Measurements from ENCODE around the gene TRRAP. TPM values are rescaled to one million over a fixed set of nuclear protein-coding genes. Genes with fewer than 3 reads are reported as not detected.

The TRRAP gene
- total RNA-seq, 1 donor from 2014 or later = 67.1 TPM

DNA sequence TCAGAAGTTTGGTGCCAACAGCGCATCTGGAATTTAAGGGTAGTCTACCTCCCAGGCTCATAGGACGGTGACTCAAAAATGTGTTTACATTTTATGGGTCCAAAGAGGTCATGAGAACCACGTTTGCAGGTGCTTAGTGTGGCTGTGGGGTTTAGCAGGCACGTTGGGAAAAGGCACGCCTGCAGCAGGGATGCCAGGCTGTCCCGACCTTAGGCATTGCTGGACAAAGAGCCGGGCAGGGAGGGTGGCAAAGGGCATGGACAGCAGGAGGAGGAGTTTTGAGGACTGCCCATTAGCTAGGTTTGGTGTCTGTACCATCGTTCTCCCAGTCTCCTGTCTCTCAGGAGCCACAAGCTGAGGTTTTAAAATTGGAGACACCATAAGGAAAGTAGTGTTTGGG, 104.4 kb downstream of the TRRAP start:
- intact Hi-C loops (cut with micrococcal nuclease) = no loop called here

DNA sequence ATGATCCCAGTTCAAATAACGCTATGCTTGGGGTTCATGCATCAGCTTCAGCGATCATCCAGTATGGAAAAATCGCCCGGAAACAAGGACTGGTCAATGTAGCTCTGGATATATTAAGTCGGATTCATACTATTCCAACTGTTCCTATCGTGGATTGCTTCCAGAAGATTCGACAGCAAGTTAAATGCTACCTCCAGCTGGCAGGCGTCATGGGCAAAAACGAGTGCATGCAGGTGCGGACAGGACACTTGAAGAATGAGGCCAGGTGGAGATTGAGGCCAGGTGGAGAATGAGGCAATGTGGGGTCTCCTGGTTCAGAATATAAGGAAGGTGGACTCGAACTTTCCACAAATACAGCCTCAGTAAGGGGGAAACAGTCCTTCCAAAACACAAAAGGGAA, 105.8 kb downstream of the TRRAP start:
- intact Hi-C loops (cut with micrococcal nuclease) = no loop called here

DNA sequence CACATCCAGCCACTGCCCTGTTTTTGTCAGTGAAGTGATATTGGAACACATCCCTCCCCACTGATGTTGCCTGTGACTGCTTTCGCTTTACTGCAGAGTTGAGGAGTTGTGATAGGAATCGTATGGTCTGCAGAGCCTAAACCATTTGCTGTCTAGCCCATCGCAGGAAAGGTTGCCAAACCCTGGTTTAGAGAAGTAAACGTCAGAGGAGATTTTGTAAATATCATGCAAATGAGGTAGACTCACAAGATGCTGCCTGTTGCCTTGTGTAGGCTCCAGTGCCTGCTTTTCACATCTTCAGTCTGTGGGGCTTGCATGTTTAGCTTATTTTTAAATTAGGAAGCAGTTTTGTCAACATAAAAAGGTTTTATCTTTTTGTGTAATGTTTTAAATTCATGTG, 107.1 kb downstream of the TRRAP start:
- intact Hi-C loops (cut with micrococcal nuclease) = no loop called here

DNA sequence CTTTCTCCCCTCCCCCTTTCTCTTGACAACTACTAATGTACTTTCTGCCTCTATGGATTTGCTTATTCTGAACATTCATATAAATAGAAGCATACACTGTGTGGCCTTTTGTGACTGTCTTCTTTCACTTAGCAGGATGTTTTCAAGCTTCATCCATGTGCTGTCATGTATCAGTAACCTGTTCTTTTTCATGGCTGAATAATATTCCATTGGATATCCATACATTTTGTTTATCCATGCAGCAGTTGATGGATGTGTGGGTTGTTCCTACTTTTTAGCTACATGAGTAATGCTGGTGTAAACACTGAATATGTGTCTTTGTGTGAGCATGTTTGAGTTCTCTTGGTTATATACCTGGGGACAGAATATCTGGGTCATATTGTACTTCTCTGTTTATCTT, 107.6 kb downstream of the TRRAP start:
- intact Hi-C loops (cut with micrococcal nuclease) = no loop called here

DNA sequence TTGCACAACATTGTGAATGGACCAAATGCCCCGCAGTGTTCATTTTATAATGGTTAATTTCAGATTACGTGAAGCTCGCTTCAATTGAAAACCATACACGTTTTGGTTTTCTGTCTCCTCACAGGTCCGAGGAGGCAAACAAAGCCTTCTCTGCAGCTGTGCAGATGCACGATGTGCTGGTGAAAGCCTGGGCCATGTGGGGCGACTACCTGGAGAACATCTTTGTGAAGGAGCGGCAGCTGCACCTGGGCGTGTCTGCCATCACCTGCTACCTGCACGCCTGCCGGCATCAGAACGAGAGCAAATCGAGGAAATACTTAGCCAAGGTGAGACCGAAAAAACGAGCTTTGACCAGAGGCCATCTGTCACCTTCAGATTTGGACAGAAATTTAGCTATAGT, 110.3 kb downstream of the TRRAP start:
- intact Hi-C loops (cut with micrococcal nuclease) = no loop called here

DNA sequence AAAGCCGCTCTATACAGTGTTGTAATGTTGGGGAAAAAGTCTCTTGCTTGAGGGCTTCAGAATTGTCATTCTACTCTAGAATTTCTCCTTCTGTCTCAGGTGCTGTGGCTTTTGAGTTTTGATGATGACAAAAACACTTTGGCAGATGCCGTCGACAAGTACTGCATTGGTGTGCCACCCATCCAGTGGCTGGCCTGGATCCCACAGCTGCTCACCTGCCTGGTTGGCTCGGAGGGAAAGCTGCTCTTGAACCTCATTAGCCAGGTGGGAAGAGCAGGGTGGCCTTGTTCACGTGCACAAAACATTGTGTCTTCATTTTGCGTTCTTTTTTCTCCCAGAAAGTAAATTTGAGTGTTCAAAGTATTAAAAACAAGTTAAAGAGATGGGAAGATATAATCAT, 112.0 kb downstream of the TRRAP start:
- intact Hi-C loops (cut with micrococcal nuclease) = no loop called here

DNA sequence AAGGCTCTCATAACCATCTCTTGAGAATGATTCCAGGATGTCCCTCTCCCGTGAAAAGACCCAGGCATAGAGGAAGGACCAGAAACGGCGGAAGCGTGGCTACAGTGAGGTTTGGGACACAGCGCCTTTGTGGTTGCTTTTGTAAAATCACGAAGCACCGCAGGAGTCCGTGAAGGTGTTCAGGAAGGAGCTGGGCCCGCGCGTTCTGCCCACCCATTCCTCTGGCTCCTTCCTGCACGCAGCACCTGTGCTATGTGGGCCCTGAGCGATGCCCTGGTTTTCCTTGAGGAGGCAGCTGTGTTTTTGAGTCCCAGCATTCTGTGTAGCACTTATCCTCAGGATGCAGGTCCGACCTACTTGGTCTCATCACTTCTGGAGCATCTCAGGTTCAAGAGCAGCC, 112.8 kb downstream of the TRRAP start:
- intact Hi-C loops (cut with micrococcal nuclease) = no loop called here

DNA sequence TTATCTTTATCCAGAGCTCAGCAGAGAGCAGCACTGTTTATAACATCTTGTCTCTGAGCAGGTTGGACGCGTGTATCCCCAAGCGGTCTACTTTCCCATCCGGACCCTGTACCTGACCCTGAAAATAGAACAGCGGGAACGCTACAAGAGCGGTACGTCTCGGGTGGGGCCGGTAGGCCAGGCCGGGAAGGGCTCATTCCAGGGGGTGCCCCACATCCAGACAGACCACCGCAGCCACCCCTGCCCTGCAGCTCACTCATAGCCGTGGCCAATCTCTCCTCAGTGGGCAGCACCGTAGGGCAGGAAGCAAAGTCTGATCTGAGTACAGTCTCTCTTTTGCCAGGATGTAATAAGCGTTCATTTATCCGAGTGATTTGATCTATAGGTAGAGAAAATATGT, 113.7 kb downstream of the TRRAP start:
- intact Hi-C loops (cut with micrococcal nuclease) = no loop called here

DNA sequence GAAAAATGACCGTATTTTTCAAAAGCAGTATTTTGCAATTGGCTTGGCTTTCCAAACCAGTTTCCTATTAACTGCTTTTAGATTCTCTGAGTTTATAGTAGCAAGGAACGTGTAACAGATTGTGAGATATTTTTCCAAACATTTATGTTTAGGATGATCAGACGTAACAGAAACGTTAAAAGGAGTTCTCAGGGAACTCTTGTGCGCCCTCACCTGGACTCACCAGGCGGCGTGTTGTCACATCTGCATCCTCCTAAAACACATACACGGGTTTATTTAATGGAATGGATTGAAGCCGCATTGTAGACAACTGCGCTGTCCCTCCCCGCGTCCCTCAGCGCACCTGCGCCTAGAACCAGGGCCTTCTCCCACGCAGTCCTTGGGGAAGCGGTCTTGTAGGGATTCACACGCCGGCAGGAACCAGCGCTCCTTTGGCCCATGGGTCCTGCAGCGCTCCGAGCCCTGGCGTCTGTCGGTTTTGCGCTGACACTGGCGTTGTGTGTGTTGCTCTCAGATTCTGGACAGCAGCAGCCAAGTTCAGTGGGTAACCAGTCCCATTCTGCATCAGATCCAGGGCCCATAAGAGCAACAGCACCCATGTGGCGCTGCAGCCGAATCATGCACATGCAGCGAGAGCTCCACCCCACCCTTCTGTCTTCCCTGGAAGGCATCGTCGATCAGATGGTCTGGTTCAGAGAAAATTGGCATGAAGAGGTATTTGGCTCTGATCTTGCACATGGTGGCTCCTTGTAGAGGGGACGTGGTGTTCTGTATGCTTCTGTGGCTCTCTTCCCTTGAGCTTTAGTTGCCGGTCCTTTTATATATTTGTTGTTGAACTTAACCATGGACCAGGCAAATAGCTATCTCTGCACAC, 114.9 kb downstream of the TRRAP start:
- intact Hi-C loops (cut with micrococcal nuclease) = no loop called here

DNA sequence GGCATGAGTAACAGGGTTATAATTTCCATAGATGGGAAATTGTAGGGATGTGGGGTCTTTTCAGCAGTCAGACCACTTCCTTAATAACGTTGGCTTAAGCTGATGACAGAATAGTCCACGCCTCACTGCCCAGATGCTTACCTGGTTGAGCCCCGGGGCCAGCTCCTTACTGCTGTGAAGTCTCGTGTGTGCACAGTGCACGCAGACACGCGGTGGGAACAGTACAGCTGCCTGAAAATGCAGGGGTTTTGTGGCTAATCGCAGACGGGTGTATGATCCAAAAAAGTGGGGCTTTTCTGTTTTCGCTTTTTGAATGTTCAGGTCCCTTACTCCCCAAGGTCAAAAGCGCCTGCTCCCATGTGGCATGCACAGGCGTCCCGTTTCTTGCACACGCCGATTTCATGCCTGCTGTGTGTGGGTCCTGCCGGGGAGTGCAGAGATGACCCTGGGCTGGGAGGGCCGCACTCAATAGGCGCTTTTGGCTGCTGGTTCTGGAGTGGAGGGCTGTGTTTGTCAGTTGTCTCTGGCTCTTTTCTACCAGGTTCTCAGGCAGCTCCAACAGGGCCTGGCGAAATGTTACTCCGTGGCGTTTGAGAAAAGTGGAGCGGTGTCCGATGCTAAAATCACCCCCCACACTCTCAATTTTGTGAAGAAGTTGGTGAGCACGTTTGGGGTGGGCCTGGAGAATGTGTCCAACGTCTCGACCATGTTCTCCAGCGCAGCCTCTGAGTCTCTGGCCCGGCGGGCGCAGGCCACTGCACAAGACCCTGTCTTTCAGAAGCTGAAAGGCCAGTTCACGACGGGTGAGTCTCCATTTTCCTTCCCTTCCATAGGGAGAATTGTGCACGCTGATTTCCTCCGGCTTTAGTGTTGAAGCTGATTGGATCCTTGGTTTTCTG, 116.0 kb downstream of the TRRAP start:
- intact Hi-C loops (cut with micrococcal nuclease) = no loop called here

DNA sequence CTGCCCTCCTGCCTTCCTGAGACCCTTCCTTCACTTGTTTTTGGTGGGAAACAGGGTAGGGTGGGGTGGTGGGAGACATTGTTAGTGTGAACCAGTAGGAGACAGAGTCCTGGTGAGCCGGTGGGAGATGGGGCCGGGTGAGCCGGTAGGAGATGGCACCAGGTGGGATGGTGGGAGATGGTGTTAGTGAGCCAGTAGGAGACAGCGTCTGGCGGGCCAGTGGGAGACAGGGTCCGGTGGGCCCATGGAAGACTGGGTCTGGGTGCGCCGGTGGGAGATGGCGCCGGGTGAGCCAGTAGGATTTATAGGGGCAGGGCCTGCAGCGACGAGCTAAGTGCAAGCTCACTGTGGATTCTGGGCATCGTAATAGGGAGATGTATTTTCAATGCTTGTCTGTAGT, 116.8 kb downstream of the TRRAP start:
- intact Hi-C loops (cut with micrococcal nuclease) = no loop called here

DNA sequence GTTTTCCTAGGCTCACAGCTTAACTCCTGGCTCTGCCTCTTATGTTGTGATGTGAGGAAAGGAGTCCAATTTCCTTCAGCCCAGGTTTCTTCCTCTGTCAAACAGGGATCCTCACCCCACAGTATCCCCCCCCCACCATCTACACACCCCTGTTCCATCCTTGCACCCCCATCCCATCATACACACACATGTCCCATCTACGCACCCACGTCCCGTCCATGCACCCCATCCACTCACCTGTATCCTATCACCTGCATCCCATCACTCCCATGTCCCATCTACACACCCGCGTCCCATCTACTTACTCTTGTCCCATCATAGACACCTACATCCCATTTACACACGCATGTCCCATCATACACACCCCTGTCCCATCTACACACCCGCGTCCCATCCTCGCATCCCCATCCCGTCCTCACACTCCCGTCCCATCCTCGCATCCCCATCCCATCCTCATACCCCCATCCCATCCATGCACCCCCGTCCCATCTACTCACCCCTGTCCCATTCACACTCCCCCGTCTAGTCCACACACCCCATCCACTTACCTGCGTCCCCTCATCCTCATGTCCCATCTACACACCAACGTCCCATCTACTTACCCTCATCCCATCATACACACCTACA, 117.3 kb downstream of the TRRAP start:
- intact Hi-C loops (cut with micrococcal nuclease) = no loop called here

DNA sequence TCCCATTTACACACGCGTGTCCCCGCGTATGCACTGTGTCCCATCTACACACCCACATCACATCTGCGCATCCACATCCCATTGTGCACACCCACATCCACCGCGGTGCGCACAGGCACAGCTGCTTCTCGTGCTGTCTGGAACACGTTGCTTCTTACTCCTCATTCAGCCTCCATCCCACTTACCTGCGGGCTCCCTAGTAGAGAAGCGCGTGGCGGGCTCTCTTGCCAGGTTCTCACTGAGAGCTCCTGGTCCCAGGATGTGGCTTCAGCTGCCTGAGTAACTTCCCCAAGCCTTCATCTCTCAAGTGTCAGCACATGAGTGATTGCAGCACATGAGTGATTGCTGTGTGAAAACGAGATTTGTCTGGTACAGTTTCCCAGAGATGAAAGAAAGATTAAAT, 117.8 kb downstream of the TRRAP start:
- intact Hi-C loops (cut with micrococcal nuclease) = no loop called here

DNA sequence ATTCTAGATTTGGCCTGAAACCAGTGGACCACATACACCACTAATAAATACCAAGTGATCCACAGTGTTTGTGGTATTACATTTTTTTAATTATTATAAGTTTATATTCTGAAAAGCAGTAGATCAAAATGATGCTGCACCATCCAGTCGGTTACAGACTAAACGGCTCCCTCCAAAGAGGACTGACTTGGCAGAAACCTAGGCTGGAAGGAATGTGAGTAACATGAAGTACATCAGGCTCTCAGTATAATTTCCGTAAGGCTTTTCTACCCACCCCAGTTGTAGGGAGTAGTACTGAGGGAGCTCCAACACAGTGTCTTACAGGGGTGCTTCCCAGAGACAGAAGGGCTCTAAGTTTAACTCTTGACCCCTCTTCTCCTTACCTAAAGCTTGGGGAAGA, 119.5 kb downstream of the TRRAP start:
- intact Hi-C loops (cut with micrococcal nuclease) = no loop called here

DNA sequence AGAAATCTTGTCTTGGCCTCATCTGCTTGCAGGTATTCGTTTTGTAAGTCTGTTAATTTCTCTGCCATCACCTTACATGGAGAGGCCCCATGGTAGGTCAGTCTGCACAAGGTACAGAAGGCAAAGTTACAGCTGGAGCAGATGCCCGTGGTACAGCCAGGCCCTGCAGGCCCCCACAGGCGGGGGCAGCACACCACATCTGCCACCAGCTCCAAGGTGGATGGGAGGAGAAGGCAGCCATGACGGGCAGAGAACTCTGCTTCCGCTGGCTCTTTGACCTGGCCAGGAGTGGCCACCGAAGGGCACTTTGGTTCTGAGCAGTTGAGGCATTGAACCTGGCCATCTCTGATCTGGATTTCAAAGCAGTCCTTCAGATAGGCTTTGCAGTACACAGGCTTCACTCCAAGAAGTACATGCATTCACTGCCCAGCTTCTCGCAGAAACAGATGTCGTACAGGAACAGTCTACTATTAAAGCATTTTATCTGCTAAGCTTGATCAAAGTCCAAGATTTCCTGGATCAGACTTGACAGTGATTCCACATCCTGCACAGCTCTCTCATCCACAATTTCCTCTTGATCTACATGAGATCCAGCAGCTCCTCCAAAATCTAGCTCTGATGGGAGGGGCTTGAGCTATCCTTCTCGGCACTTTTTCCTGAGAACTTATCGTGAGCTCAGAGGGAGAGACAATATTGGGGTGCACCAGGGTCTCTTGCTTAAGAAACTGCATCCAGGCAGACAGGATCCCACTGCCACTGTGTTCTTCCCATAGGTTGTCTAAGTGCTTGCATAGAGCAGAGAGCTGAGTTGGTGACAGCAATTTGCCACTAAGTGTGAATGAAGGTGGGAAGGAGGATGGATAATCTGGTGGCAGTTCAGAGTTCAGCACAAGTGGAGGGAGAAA, 120.7 kb downstream of the TRRAP start:
- intact Hi-C loops (cut with micrococcal nuclease) = no loop called here

DNA sequence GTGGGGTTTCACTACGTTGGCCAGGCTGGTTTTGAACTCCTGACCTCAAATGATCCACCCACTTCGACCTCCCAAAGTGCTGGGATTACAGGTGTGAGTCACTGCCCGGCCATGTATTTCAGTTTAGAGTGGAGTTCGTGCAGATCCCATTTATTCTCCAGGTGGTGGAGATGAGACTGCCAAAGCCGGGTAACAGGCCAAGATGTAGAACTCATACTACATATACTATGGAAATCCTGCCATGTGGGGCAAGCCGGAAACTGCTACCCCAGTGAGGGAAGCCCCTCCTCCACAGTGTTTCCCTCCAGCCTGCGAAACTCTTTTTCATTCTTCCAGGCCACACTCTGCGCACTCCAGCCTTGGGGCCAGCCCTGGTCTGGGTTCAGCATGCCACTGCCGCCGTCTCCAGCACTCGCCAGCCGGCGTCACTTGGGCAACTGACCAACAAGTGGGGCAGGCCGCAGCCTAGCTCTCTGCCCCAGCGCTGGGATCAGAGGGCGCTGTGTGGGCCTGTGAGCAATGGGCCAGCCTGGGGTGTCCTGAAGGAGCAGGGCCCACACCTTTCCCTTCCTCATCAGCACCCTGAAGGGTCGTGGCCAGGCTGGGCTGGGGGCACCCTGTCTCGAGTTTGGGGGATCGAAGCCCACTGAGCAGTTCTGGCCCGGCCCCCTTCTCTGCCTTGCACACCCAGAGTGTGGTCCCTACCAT, 122.0 kb downstream of the TRRAP start:
- intact Hi-C loops (cut with micrococcal nuclease) = no loop called here

DNA sequence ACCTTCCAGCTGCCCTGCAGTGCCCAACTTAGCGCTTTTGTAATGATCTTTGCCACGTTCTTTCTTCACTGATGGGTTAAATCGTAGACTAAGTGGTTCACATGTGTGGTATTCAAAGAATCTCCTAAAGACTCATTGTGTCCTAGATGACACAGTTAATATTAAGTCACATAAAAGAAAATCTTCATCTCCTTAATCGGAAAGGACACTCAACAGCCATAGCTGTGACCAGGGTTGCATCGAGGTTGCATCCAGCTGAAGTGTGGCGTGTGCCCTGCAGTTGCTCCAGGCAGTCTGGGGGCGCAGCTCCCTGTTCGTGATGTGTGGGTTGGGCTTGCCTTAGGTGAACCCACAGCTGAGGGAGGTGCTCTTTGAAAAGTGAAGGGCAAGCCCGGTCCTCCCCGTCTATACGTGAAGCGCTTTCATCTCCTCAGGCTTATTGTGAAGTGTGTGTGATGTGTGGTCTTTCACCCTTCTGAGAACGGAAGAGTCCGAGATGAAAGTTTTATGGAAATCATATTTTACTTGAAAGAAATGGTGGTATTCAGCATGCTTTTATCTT, 122.7 kb downstream of the TRRAP start:
- intact Hi-C loops (cut with micrococcal nuclease) = no loop called here

DNA sequence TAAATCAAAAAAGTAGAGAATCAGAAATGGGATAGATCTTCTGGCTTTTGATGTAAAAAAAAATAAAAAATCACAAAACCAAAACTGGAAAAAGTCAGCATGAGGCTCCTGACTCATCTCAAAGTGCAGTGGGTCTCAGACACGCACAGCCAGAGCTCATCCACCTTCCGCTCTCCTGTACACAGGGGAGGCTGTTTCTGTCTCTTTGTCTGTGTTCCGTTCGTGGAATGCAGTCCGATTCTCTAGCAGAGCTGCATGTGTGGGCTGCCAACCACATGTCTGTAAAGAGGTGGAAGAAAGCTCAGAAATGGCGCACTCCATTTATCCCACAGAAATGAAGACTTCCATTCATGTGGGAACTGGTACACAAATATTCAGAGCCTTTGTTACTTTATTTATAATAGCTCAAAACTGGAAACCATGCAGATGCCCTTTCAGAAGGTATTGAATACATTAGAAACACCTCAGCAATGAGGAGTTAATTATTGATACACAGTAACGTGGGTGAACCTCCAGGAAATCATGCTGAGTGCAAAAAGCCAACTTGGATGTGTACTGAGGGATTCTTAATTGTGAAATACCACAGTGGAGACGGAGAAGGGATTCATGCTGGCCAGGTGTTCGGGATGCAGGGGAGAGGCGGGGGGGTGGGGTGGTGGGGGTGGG, 123.3 kb downstream of the TRRAP start:
- intact Hi-C loops (cut with micrococcal nuclease) = no loop called here

DNA sequence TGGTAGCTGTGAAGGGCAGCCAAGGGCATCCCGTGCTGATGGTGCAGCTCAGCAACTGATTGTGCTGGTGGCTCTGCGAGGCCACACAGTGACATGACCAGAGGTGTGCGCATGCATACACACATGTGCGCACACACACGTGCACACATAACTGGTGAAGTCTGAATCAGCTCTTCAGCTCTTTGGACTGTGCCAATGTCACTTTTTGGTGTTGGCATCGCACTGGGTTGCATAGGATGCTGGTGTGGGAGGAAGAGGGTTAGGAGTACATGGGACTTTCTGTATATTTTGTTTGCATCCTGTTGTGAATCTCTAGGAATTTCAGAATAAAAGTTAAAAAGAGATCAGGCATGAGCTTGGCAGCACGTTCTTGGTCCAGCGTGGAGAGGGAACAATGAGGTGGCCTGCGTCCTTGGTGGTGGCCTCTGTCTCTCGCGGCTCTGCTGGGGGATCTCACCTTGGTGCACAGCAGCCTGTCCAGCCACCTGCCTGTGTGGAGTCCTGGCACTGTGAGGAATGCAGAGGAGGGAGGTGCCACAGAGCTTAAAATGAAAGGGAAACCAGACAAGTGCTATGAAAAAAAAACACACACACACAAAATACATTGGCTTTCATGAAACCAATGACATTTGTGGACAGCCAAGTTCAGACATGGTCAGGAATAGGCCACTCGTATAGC, 124.0 kb downstream of the TRRAP start:
- intact Hi-C loops (cut with micrococcal nuclease) = no loop called here

All from T-helper 1 cell treated with Interleukin-12 subunit alpha and Interleukin-12 subunit beta and Interleukin-4 antibody, amounts not matched to agents 30 ng/mL and 1 ng/mL, for 36 hours (primary cell).